IPS-NIHi11 (cell line): ENCODE results near the gene PRUNE1.

Experiments
- DNase-seq: peaks from one replicate; pipeline ENCODE4 v3.0.0; 2012; ENCODE audit warnings: mixed read lengths, low spot score

The PRUNE1 gene

GRCh38 chr1:151051356-151052009, 43.2 kb downstream of the PRUNE1 start:
- no peak for DNase-seq

- DNase-seq: no peak
Observed at GRCh38 chr1:151054971-151055547, 46.8 kb downstream of the PRUNE1 start.

- no peak for DNase-seq
Observed at GRCh38 chr1:151055581-151055980, 47.3 kb downstream of the PRUNE1 start.

DNA sequence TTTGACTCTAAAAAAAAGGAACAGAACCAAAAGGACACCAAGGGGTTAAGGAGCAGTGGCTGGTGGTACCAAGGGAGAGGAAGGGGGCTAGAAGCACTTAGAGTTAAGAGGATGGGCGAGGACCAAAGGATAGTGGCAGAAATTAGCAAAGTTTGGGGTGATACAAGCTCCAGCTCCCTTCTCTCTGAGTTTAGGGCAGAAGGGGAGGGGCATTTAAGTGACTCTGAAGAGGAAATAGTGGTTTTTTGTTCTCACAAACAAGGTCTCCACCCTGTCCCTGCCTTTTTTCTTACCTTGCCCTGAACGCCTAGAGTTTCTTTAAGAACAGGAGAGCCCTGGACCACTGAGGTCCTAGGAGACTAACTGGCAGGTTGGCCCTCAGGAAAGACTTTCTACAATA, 47.9 kb downstream of the PRUNE1 start:
- DNase-seq: no peak

GRCh38 chr1:151058692-151059091, 50.4 kb downstream of the PRUNE1 start:
- peak; percentile 59 for DNase-seq

DNA sequence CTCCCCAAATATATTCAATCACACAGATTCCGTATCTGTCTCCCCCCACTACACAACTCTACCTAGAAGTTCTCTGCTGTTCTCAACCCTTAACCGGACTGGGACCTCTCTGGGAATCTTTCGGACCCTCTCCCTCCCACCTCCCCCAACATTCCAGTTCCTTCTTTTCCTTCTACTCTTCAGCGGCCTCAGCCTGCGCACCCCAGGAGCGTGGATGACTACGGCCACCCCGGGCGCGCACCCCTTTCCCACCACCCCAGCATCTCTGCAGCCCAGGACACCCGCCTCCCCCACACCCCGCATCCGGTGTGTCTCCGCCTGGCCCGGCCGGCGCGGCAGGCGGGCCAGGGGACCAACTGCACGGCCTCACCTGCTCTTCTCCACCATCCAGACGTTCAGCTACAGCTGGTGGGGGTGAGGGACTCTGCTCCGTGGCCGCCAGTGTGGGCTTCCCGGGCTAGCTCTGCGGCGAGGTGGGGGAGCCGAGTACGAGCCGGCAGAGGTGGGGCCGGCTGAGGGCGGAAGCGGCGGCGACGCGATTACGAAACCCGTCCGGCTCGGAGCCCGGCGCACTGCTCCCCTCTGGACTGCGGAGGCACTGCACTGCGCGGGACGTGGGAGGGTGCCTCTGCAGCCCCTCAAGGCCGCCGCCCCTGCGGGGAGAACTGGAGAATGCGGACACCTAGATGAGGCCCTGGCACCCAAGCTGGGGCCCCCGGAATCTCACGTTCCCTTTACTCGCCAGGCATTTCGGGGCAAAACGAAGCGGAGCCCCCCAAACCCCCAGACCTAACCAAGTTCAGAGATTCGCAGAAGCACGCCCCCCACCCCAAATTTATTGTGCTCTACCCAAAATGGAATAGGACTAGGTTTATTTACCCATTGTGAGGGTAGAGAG, 51.1 kb downstream of the PRUNE1 start, which contains the start of gene CDC42SE1:
CDC42SE1 (minus strand) TSS at position 514 of the 898 bp plus-strand sequence. CDS start 3,892 bp downstream, outside the sequence.
- peak; percentile 92 for DNase-seq

DNA sequence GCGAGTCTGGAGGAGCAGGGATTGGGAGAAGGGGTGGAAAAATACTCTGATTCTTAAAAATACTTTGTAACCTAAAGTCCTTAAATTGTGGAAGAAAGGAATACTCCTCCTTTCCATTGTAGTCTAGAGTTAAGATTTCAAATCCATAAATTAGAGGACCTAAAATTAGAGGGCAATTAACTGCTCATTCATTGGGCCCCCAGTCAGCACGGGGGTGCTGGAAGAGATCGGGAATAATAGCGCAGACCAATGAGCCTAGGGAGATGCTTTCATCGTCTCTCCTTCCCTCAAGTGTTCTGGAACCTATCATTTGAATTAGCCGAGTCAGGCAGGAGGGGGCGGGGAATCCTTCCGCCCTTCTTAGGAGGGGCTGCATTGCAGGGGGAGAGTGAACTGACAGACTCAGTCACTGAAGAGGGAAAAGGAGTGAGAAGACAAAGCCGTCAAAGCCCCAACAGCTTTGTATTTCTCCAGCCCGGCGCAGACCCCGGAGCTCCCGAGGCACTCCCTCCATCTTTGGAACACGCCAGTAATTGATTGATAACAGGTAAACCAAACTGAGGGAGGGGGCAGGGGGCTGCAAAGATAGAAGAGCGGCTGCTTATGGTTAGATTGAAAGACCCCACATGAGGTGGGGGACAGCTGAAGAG, 51.9 kb downstream of the PRUNE1 start, which contains the start of gene MLLT11:
MLLT11 (plus strand) TSS at position 391 of the 650 bp plus-strand sequence. CDS start 6,828 bp downstream, outside the sequence.
- peak; percentile 78 for DNase-seq

DNA sequence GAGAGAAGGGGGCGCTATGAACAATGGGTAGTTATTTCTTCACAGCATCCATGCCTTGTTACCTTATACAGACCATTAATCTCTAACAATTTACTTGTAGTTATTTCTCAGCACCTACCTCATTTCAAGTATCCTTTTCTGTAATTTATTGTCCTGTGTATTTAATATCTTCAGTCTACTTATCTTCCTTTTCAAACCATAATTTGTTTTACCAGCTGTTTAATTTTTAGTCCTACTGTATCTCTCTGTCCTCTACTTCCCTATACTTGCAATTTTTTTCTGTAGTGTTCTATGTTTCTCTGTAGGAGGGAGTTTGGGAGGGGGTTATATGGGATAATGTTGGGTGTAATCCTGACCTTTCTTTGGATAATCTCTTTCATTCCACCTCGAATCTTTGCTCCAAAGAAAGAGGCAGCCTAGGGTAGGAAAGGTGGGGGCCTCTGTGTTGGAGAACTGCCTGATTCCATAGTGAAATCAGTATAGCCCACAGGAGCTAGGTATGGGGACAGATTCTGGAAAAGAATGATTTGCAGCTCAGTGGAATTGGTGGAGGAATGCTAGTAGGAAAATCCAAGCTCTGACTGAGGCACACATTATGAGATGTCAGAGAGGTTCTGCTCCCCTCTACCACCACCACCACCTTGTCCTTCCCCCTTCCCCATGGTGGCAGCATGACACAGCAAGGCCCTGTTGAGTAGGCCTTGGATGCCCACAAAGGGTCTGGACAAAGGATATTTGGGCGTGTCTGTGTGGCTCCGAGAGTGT, 52.6 kb downstream of the PRUNE1 start:
- no peak for DNase-seq

GRCh38 chr1:151061704-151062103, 53.5 kb downstream of the PRUNE1 start:
- DNase-seq: no peak

GRCh38 chr1:151062741-151063371, 54.6 kb downstream of the PRUNE1 start:
- no peak for DNase-seq

DNA sequence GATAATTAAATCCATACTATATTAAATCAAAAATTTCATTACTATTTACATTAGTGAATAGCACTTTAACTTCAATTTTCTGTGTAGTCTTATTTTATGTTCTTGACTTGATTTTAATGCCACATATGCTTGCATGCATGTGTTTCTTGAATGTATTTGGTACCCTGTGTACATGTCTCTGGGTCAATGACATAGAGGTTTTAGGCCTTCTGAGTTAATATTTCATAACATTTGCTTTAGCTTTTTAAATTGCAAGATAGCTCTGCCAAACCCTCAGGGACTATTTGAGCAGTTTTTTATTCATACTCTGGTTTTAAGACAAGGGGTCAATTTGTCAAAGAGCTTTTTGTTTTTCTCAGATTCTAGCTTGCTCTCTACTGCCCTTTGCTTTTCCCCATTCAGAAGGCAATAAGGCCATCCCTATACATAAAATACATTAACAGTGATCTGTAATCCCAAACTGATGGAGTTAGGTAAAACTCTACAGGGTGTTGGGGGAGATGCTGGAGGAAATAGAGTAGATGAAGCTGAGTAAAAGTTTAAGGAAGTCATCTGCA, 56.9 kb downstream of the PRUNE1 start:
- no peak for DNase-seq

DNA sequence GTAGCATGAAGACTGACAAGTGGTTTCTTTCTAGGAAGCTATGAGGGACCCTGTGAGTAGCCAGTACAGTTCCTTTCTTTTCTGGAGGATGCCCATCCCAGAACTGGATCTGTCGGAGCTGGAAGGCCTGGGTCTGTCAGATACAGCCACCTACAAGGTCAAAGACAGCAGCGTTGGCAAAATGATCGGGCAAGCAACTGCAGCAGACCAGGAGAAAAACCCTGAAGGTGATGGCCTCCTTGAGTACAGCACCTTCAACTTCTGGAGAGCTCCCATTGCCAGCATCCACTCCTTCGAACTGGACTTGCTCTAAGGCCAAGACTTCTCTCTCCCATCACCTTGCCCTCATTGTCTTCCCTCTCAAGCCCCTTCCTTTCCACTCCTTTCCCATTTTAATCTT, 58.9 kb downstream of the PRUNE1 start:
- no peak for DNase-seq

- no peak for DNase-seq
Observed at GRCh38 chr1:151069103-151069486, 60.8 kb downstream of the PRUNE1 start.

DNA sequence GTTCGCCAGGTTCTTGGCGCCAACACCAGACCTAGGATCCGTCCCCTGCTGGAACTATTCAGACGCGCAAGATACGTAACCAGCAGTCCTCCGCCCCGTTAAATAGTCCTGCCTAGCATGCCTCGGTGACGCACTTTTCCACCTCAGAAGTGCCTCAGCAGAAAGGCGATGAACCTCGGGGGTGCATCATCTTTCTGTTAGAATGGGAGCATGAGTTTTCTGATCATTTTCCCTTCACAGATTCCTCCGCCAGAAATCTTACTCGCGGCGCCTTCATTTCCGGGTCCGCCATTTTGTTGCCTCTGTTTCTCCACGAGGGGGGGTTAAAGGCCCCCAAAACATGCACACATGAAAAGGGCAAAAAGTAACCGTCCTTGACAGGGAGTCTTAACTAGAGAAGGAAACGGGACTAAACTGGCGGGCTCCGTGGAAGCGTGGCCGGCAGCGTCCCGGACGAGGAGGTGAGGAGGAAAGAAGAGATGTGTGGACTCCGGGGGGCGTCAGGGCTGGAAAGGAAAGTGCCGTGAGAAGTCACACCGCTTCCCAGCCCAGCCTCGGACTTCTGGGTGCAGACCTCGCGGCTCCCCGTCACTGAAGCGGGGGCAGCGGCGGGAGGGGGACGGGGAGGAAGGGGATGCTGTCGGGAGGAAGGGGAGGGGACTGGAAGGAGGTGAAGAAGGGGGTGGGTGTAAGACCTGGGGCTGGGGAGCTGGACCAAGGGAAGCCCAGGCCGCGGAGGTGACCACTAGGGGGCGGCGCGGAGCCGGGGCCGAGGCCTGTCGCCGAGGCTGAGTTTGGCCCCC, 62.4 kb downstream of the PRUNE1 start, which contains the start of gene GABPB2:
GABPB2 (plus strand) TSS at position 288 of the 803 bp plus-strand sequence. CDS start 17,429 bp downstream, outside the sequence.
- peak; percentile 92 for DNase-seq

GRCh38 chr1:151072224-151072623, 64.0 kb downstream of the PRUNE1 start:
- no peak for DNase-seq
